Testis (tissue), 3 donors: Measurements from ENCODE around the gene CHST8. TPM values are rescaled to one million over a fixed set of nuclear protein-coding genes. Genes with fewer than 3 reads are reported as not detected.
"Not testable (repeated sequence)": the region's sequence is repeated elsewhere in the genome, so short reads cannot be mapped to it uniquely, and the experiment has no call there.

Source experiments
- DNase-seq: peaks from one replicate; pipeline ENCODE4 v3.0.0-alpha.2; 2019
- H3K27ac ChIP-seq, 2 donors: fragments of 200-600 bp; sonication (generic); one replicate each; pipeline ENCODE4 v1.5.1; 2019
- H3K27me3 ChIP-seq: fragments of 200-600 bp; sonication (generic); one replicate; pipeline ENCODE4 v1.5.1; 2019
- H3K36me3 ChIP-seq: fragments of 200-600 bp; sonication (generic); one replicate; pipeline ENCODE4 v1.5.1; 2017; ENCODE audit warnings: low read depth; ENCODE audit errors: missing control alignments
- H3K4me1 ChIP-seq: fragments of 200-600 bp; sonication (generic); one replicate; pipeline ENCODE4 v1.5.1; 2019
- H3K4me3 ChIP-seq, 2 donors: fragments of 200-600 bp; sonication (generic); one replicate each; pipeline ENCODE4 v1.5.1; 2017 to 2019
- H3K9me3 ChIP-seq: fragments of 200-600 bp; sonication (generic); one replicate; pipeline ENCODE4 v1.5.1; 2017
- POLR2A ChIP-seq: fragments of 450-650 bp; IDR thresholded peaks from one replicate; pipeline ENCODE4 v1.6.1; 2017; ENCODE audit warnings: antibody characterized with exemption, mild to moderate bottlenecking, moderate library complexity
- WGBS, 2 donors: methylation state at CpG; one replicate each; pipeline ENCODE4 v1.1.5; 2018; 5-methylcytosine and 5-hydroxymethylcytosine counted together
- intact Hi-C: fragments of 100-400 bp; cut with DNase I; formaldehyde crosslinking; loops from one replicate; pipeline ENCODE4 v1.15.1; 2023; ENCODE audit warnings: low total_unique reads
- polyA plus RNA-seq: library from polyadenylated mRNA; stranded (reverse); fragments of 350-450 nt; fragmentation: Illumina TruSeq; extraction: RNeasy Lipid Tissue Mini Kit (QIAGEN cat#74804); gene quantifications from one replicate; pipeline ENCODE4 v1.2.3, GENCODE V29; 2014; ENCODE audit warnings: low read depth, low replicate concordance; ENCODE audit not compliant: insufficient read depth
- total RNA-seq, 2 donors: library from RNA; depleted of rRNA; stranded (reverse); fragments of >200 nt; gene quantifications; one replicate each; pipeline ENCODE4 v1.2.3, GENCODE V29; 2016
- TF ChIP-seq, protein P1 (sequence below), 3 experiments: fragments of 450-650 bp in 2 of 3; fragments of 200-600 bp in 1 of 3; sonication (generic) in 1 of 3; IDR thresholded peaks; one replicate each; pipeline ENCODE4 v1.5.1; 2016 to 2019; ENCODE audit warnings: antibody characterized with exemption in 3 of 3, mild to moderate bottlenecking in 2 of 3, moderate library complexity in 1 of 3

The CHST8 gene
- total and polyA plus RNA-seq, 3 donors from 2014 or later, result 0.75 to 0.93 (median 0.79) TPM

DNA sequence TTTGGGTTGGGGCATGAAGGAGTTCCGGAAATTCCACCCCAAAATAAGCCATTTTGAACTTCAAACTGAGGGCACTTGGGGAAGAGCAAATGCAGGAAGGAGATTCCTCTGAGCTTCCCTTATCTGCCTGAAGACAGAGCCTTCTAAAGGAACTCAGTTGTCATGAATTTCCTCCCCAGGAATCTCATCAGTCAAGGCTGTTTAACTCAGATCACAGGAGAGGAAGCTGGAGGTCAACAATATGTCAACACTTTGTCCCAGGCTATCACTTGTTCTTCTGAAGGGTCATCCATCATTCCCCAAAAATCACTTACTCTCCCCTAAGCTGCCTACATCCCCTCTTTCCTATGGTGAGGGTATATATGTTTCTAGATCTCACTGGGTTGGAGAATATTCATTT lies 26.0 kb upstream of the CHST8 start:
- Histone ChIP-seq H3K4me1 (no peaks in the 10 kb centered on the region), H3K4me3 (no peak overlapping the region), H3K9me3 (no peaks in the 10 kb centered on the region), H3K27ac (no peak overlapping the region), H3K27me3 (no peaks in the 10 kb centered on the region), H3K36me3 (no peaks in the 10 kb centered on the region)
- intact Hi-C loops, result no loop called here
- TF ChIP-seq POLR2A, result no peak
- TF ChIP-seq, protein P1, sequence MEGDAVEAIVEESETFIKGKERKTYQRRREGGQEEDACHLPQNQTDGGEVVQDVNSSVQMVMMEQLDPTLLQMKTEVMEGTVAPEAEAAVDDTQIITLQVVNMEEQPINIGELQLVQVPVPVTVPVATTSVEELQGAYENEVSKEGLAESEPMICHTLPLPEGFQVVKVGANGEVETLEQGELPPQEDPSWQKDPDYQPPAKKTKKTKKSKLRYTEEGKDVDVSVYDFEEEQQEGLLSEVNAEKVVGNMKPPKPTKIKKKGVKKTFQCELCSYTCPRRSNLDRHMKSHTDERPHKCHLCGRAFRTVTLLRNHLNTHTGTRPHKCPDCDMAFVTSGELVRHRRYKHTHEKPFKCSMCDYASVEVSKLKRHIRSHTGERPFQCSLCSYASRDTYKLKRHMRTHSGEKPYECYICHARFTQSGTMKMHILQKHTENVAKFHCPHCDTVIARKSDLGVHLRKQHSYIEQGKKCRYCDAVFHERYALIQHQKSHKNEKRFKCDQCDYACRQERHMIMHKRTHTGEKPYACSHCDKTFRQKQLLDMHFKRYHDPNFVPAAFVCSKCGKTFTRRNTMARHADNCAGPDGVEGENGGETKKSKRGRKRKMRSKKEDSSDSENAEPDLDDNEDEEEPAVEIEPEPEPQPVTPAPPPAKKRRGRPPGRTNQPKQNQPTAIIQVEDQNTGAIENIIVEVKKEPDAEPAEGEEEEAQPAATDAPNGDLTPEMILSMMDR (IDR thresholded peaks at IDR 0.05), result no peak
- WGBS, 2 donors, result 38 to 91% methylated on average over 1 of the region's 1 CpG
- DNase-seq, result no peak

DNA sequence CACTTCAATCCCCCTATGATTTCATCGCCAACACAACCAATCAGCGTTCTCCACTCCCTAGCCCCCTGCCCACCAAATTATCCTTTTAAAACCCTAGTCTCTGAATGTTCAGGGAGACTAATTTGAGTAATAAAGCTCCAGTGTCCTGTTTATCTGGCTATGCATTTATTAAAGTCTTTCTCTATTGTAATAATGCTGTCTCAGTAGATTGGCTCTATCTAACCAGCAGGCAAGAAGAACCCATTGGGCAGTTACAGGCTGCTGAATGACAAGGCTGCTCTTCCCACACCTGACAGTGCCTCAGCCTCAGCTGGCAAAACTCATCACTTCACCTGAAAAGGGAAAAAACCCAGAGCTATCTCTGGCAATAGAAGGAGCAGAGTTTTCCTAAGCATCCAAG lies 20.2 kb upstream of the CHST8 start:
- WGBS, 2 donors, result 93 to 97% methylated on average over 2 of the region's 2 CpGs
- no peaks in the 10 kb centered on the region for H3K4me1 ChIP-seq
- intact Hi-C loops, result no loop called here
- no peak overlapping the region for H3K4me3 ChIP-seq
- no peaks in the 10 kb centered on the region for H3K9me3 ChIP-seq
- TF ChIP-seq, protein P1 (IDR thresholded peaks at IDR 0.05), result no peak
- no peak for TF ChIP-seq POLR2A
- no peak overlapping the region for H3K27ac ChIP-seq
- H3K27me3 ChIP-seq, result no peaks in the 10 kb centered on the region
- no peaks in the 10 kb centered on the region for H3K36me3 ChIP-seq
- no peak for DNase-seq

DNA sequence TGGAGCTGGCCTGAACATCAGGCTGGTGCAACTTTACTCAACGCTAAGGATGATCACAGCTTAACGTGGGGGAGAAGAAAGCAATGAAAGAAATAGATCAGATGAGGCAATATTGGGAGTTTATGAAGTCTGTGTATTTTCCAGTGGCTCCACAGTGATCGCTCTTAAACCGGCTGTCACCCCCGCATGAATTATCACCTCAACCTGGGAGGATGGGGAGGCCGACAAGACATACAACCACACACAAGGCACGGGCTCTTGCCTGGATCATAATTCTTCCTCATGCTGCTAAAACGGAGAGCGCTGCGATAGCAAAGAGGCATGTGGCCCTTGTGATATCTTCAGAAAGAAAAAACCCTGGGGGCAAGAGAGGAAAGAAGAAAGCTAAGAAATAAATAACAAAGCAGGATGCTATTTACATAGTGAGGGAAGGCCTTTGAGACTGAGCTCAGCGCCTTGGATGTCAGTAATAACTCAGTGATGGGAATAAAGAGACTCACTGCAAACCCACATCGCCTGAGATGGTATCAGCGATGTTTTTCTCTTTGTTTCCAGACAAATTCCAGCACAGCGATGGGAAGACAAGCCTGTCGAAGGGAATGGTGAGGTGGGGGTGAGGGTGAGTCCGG lies 19.1 kb upstream of the CHST8 start:
- no peak for DNase-seq
- Histone ChIP-seq H3K36me3 (no peaks in the 10 kb centered on the region), H3K4me1 (no peaks in the 10 kb centered on the region), H3K9me3 (no peaks in the 10 kb centered on the region), H3K27ac (no peak overlapping the region), H3K4me3 (no peak overlapping the region), H3K27me3 (no peaks in the 10 kb centered on the region)
- intact Hi-C loops, result no loop called here
- 36 to 49% methylated on average over 16 of the region's 16 CpGs for WGBS, 2 donors
- TF ChIP-seq, protein P1 (IDR thresholded peaks at IDR 0.05), result no peak
- TF ChIP-seq POLR2A, result no peak

DNA sequence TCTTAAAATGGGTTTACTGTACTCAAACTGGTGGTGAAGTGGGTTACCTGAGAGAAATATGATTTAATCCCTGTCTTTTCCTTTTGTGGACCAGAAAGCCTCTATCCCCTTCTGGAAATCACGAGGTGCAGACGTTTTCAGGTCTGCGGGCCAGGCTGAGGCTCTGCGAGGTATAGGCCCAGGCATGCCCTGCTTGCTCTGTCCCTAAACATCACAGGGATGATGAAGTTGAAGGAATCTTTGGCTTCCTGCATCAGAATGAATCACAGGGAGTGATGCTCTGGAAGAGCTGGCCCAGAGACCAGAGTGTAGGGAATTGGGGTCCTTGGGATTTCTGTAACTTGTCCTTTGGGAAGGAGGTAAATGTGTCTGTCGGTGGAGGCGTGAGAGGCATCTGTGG lies 18.4 kb upstream of the CHST8 start:
- Histone ChIP-seq H3K9me3 (no peaks in the 10 kb centered on the region), H3K27ac (no peak overlapping the region), H3K36me3 (no peaks in the 10 kb centered on the region), H3K27me3 (no peaks in the 10 kb centered on the region), H3K4me3 (no peak overlapping the region), H3K4me1 (no peaks in the 10 kb centered on the region)
- intact Hi-C loops, result no loop called here
- 67 to 79% methylated on average over 6 of the region's 6 CpGs for WGBS, 2 donors
- DNase-seq, result no peak
- TF ChIP-seq POLR2A, result no peak
- TF ChIP-seq, protein P1 (IDR thresholded peaks at IDR 0.05), result no peak

DNA sequence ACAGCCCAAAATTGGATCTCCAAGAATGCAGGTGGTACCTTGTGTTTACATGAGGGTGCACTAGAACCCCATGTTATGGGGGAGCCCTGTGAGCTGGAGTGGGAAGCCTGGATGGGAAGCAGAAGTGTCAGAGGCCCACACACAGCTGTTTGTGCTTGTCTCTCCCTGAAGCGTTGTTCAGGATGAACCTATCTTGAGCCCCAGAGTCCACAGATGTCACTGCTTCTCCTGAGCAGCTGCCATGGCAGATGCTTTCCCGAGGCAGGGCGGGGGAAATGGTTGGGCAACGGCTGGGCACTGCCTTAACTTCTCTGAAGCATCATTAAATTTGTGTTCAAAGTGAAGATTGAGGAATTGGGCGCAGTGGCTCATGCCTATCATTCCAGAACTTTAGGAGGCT lies 17.1 kb upstream of the CHST8 start:
- Histone ChIP-seq H3K4me3 (no peak overlapping the region), H3K9me3 (no peaks in the 10 kb centered on the region), H3K4me1 (no peaks in the 10 kb centered on the region), H3K36me3 (no peaks in the 10 kb centered on the region), H3K27ac (no peak overlapping the region), H3K27me3 (no peaks in the 10 kb centered on the region)
- intact Hi-C loops, result no loop called here
- TF ChIP-seq, protein P1 (IDR thresholded peaks at IDR 0.05), result no peak
- TF ChIP-seq POLR2A, result no peak
- no peak for DNase-seq
- 84 to 86% methylated on average over 5 of the region's 5 CpGs for WGBS, 2 donors

DNA sequence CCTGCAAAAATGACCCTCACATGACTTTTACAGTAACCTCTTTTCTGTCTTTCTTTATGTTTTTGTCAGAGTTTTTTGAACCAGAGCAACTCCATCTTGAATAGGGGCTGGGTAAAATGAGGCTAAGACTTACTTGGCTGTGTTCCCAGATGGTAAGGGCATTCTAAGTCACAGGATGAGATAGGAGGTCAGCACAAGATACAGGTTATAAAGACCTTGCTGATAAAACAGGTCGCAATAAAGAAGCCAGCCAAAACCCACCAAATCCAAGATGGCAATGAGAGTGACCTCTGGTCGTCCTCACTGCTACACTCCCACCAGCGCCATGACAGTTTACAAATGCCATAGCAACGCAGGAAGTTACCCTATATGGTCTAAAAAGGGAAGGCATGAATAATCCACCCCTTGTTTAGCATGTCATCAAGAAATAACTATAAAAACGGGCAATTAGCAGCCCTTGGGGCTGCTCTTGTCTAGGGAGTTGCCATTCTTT lies 15.9 kb upstream of the CHST8 start:
- DNase-seq, intact Hi-C loops, H3K4me3 ChIP-seq, H3K27me3 ChIP-seq, H3K4me1 ChIP-seq, H3K27ac ChIP-seq, H3K9me3 ChIP-seq, H3K36me3 ChIP-seq: not testable (repeated sequence)
- 67 to 68% methylated on average over 5 of the region's 5 CpGs for WGBS, 2 donors
